Endodermal cell (in vitro differentiated cells): ENCODE data around the gene WDR47. TPM values are rescaled to one million over a fixed set of nuclear protein-coding genes. Genes with fewer than 3 reads are reported as not detected.

Experiments used
- DNase-seq: peaks from one replicate; pipeline ENCODE4 v3.0.0-alpha.2; 2017
- H3K27ac ChIP-seq: 2 replicates; pipeline ENCODE4 v1.5.1; 2013; ENCODE audit warnings: mild to moderate bottlenecking, low read depth, low read length, moderate library complexity
- H3K27me3 ChIP-seq: 2 replicates; pipeline ENCODE4 v1.6.1; 2013; ENCODE audit warnings: mild to moderate bottlenecking, low read length, moderate library complexity; ENCODE audit not compliant: insufficient read depth, control insufficient read depth, poor library complexity, severe bottlenecking
- H3K36me3 ChIP-seq: 2 replicates; pipeline ENCODE4 v1.7.0; 2013; ENCODE audit warnings: mild to moderate bottlenecking, low read length, moderate library complexity; ENCODE audit not compliant: control insufficient read depth, insufficient read depth
- H3K4me1 ChIP-seq: one replicate; pipeline ENCODE4 v1.7.0; 2013; ENCODE audit warnings: low read length; ENCODE audit not compliant: control insufficient read depth, insufficient read depth
- H3K4me3 ChIP-seq: 2 replicates; pipeline ENCODE4 v1.5.1; 2013; ENCODE audit warnings: mild to moderate bottlenecking, low read length, moderate library complexity
- H3K9ac ChIP-seq: 2 replicates; pipeline ENCODE4 v1.6.1; 2013; ENCODE audit warnings: mild to moderate bottlenecking, low read length, moderate library complexity; ENCODE audit not compliant: poor library complexity, severe bottlenecking; ENCODE audit errors: extremely low read depth
- H3K9me3 ChIP-seq: 2 replicates; pipeline ENCODE4 v1.6.1; 2013; ENCODE audit warnings: mild to moderate bottlenecking, low read length, moderate library complexity; ENCODE audit not compliant: control insufficient read depth
- H3K27ac Mint-ChIP-seq: 2 replicates; pipeline ENCODE4 v1.8.0; 2020; ENCODE audit warnings: mixed read lengths
- H3K27me3 Mint-ChIP-seq: 2 replicates; pipeline ENCODE4 v1.8.0; 2021; ENCODE audit warnings: mild to moderate bottlenecking, mixed read lengths; ENCODE audit not compliant: insufficient read depth
- H3K36me3 Mint-ChIP-seq: 2 replicates; pipeline ENCODE4 v1.8.0; 2020; ENCODE audit warnings: low read depth, mixed read lengths
- H3K4me1 Mint-ChIP-seq: 2 replicates; pipeline ENCODE4 v1.8.0; 2020; ENCODE audit warnings: mixed read lengths
- H3K4me3 Mint-ChIP-seq: 2 replicates; pipeline ENCODE4 v1.8.0; 2020; ENCODE audit warnings: mild to moderate bottlenecking, moderate library complexity, mixed read lengths
- H3K9me3 Mint-ChIP-seq: 2 replicates; pipeline ENCODE4 v1.8.0; 2020; ENCODE audit warnings: mild to moderate bottlenecking, mixed read lengths
- CTCF ChIP-seq: fragments of 200-600 bp; sonication (generic); conservative IDR thresholded peaks from 2 replicates; pipeline ENCODE4 v1.5.0; 2021; ENCODE audit warnings: antibody characterized with exemption, mild to moderate bottlenecking
- whole genome bisulfite sequencing, 2 experiments: methylation state at CpG; one replicate each; pipeline versions ENCODE4 v1.1.5 to v1.1.7; 2013; ENCODE audit warnings: missing lambda C conversion rate in 2 of 2, mixed read lengths in 1 of 2; ENCODE audit not compliant: insufficient coverage in 1 of 2, insufficient read length in 1 of 2; 5-methylcytosine and 5-hydroxymethylcytosine counted together
- total RNA-seq, 2 donors: library from RNA; stranded (reverse); fragmentation: NEBNext Ultra II Directional in 1 of 2; extraction: Animal tissue kit (Norgen Biotek cat#: 25700) in 1 of 2; gene quantifications; 2 replicates in 1 of 2; 3 replicates in 1 of 2; pipeline ENCODE4 v1.2.1, GENCODE V29; 2021

WDR47 gene
- total RNA-seq, 2 donors from 2014 or later, result 7.5 to 9.2 TPM

GRCh38 chr1:109069294-109069693 lies 27.4 kb upstream of the WDR47 start:
- Mint-ChIP-seq H3K27me3 (no peaks in the 10 kb centered on the region), H3K36me3 (peaks cover 64% of the 10 kb centered on the region), H3K9me3 (peaks cover 6% of the 10 kb centered on the region), H3K4me1 (peaks cover 10% of the 10 kb centered on the region), H3K27ac (no peak overlapping the region), H3K4me3 (no peak overlapping the region)
- no peak overlapping the region for H3K4me3 ChIP-seq
- peaks cover 69% of the 10 kb centered on the region for H3K36me3 ChIP-seq
- H3K9me3 ChIP-seq, result no peaks in the 10 kb centered on the region
- whole genome bisulfite sequencing, 2 experiments, result 100% methylated on average over 1 of the region's 1 CpG; no CpG with 5 or more reads in 1 of the 2 experiments
- H3K4me1 ChIP-seq, result no peaks in the 10 kb centered on the region
- TF ChIP-seq CTCF, result no peak
- no peak overlapping the region for H3K27ac ChIP-seq
- no peak for DNase-seq
- H3K27me3 ChIP-seq, result no peaks in the 10 kb centered on the region
- H3K9ac ChIP-seq, result no peak overlapping the region

GRCh38 chr1:109067883-109068282 lies 26.0 kb upstream of the WDR47 start:
- peaks cover 72% of the 10 kb centered on the region for H3K36me3 ChIP-seq
- H3K9ac ChIP-seq, result no peak overlapping the region
- no peak overlapping the region for H3K27ac Mint-ChIP-seq
- H3K4me1 ChIP-seq, result no peaks in the 10 kb centered on the region
- H3K27me3 ChIP-seq, result no peaks in the 10 kb centered on the region
- no peak for DNase-seq
- no peaks in the 10 kb centered on the region for H3K9me3 ChIP-seq
- WGBS, 2 experiments, result 97% methylated on average over 5 to 8 of the region's 8 CpGs
- H3K4me3 ChIP-seq, result no peak overlapping the region
- H3K36me3 Mint-ChIP-seq, result peaks cover 56% of the 10 kb centered on the region
- H3K4me3 Mint-ChIP-seq, result no peak overlapping the region
- no peaks in the 10 kb centered on the region for H3K9me3 Mint-ChIP-seq
- no peak overlapping the region for H3K27ac ChIP-seq
- no peak for TF ChIP-seq CTCF
- peaks cover 10% of the 10 kb centered on the region for H3K4me1 Mint-ChIP-seq
- H3K27me3 Mint-ChIP-seq, result no peaks in the 10 kb centered on the region

GRCh38 chr1:109065137-109065536 lies 23.2 kb upstream of the WDR47 start:
- Mint-ChIP-seq H3K4me3 (no peak overlapping the region), H3K36me3 (peaks cover 49% of the 10 kb centered on the region), H3K27ac (no peak overlapping the region), H3K27me3 (no peaks in the 10 kb centered on the region), H3K9me3 (no peaks in the 10 kb centered on the region), H3K4me1 (peaks cover 10% of the 10 kb centered on the region)
- H3K4me3 ChIP-seq, result no peak overlapping the region
- 96 to 100% methylated on average over 1 to 2 of the region's 3 CpGs for WGBS, 2 experiments
- no peak overlapping the region for H3K27ac ChIP-seq
- H3K27me3 ChIP-seq, result no peaks in the 10 kb centered on the region
- no peaks in the 10 kb centered on the region for H3K9me3 ChIP-seq
- H3K9ac ChIP-seq, result no peak overlapping the region
- TF ChIP-seq CTCF, result no peak
- no peaks in the 10 kb centered on the region for H3K4me1 ChIP-seq
- peaks cover 64% of the 10 kb centered on the region for H3K36me3 ChIP-seq
- no peak for DNase-seq
